Measurements from ENCODE around the gene CRB3.
"Not testable (repeated sequence)": the region's sequence is repeated elsewhere in the genome, so short reads cannot be mapped to it uniquely, and the experiment has no call there.

The CRB3 gene

GRCh38 chr19:6508028-6508771 lies 44.1 kb downstream of the CRB3 start:
- H3K27me3 Mint-ChIP-seq (ENCODE audit: low read depth); H3K9me3 Mint-ChIP-seq; H3K36me3 Mint-ChIP-seq (ENCODE audit: low read depth); H3K4me3 Mint-ChIP-seq; H3K27ac Mint-ChIP-seq: not testable (repeated sequence)
- H3K4me1 Mint-ChIP-seq (ENCODE audit: low read depth): peaks cover 10% of the 10 kb centered on the region

- Mint-ChIP-seq H3K27me3 (ENCODE audit: low read depth) (no peaks in the 10 kb centered on the region), H3K4me1 (ENCODE audit: low read depth) (peaks cover 7% of the 10 kb centered on the region), H3K36me3 (ENCODE audit: low read depth) (no peaks in the 10 kb centered on the region), H3K27ac (no peak overlapping the region), H3K4me3 (no peak overlapping the region), H3K9me3 (no peaks in the 10 kb centered on the region)
Measured at GRCh38 chr19:6509118-6509971, 45.3 kb downstream of the CRB3 start.

- Mint-ChIP-seq H3K4me3 (no peak overlapping the region), H3K36me3 (ENCODE audit: low read depth) (no peaks in the 10 kb centered on the region), H3K27ac (no peak overlapping the region), H3K9me3 (no peaks in the 10 kb centered on the region), H3K4me1 (ENCODE audit: low read depth) (peaks cover 3% of the 10 kb centered on the region), H3K27me3 (ENCODE audit: low read depth) (no peaks in the 10 kb centered on the region)
Measured at GRCh38 chr19:6510618-6511017, 46.5 kb downstream of the CRB3 start.

GRCh38 chr19:6514089-6514488 lies 50.0 kb downstream of the CRB3 start:
- Mint-ChIP-seq H3K36me3 (ENCODE audit: low read depth) (no peaks in the 10 kb centered on the region), H3K9me3 (no peaks in the 10 kb centered on the region), H3K4me1 (ENCODE audit: low read depth) (peaks cover 24% of the 10 kb centered on the region), H3K4me3 (no peak overlapping the region), H3K27me3 (ENCODE audit: low read depth) (no peaks in the 10 kb centered on the region), H3K27ac (no peak overlapping the region)

GRCh38 chr19:6514926-6515544 lies 51.0 kb downstream of the CRB3 start:
- H3K4me1 Mint-ChIP-seq (ENCODE audit: low read depth): peaks cover 29% of the 10 kb centered on the region
- H3K9me3 Mint-ChIP-seq: no peaks in the 10 kb centered on the region
- peak overlapping the region; percentile 32 for H3K4me3 Mint-ChIP-seq
- peaks cover 1% of the 10 kb centered on the region for H3K27me3 Mint-ChIP-seq (ENCODE audit: low read depth)
- no peak overlapping the region for H3K27ac Mint-ChIP-seq
- H3K36me3 Mint-ChIP-seq (ENCODE audit: low read depth): no peaks in the 10 kb centered on the region

GRCh38 chr19:6516018-6516658 lies 52.1 kb downstream of the CRB3 start:
- H3K27me3 Mint-ChIP-seq (ENCODE audit: low read depth): peaks cover 3% of the 10 kb centered on the region
- H3K36me3 Mint-ChIP-seq (ENCODE audit: low read depth): no peaks in the 10 kb centered on the region
- H3K4me3 Mint-ChIP-seq: peak overlapping the region; percentile 94
- H3K4me1 Mint-ChIP-seq (ENCODE audit: low read depth): peaks cover 30% of the 10 kb centered on the region
- peak overlapping the region; percentile 91 for H3K27ac Mint-ChIP-seq
- no peaks in the 10 kb centered on the region for H3K9me3 Mint-ChIP-seq
